HG03460 (cell line): Measurements from ENCODE around the gene ATPAF1.
"Not testable (repeated sequence)": the region's sequence is repeated elsewhere in the genome, so short reads cannot be mapped to it uniquely, and the experiment has no call there.

Experiments
- ATAC-seq: cut with Tn5 transposase; IDR thresholded peaks from one replicate; pipeline ENCODE4 v1.9.1; 2021; ENCODE audit not compliant: unreplicated experiment

ATPAF1 gene

GRCh38 chr1:46681333-46682034 is 13.3 kb upstream of the ATPAF1 start:
- ATAC-seq, result no peak

GRCh38 chr1:46679789-46680573 is 11.8 kb upstream of the ATPAF1 start:
- ATAC-seq, result no peak

GRCh38 chr1:46677339-46677738 is 9.2 kb upstream of the ATPAF1 start:
- no peak for ATAC-seq

- no peak for ATAC-seq
These were observed 8.4 kb upstream of the ATPAF1 start for GRCh38 chr1:46676531-46676930.

DNA sequence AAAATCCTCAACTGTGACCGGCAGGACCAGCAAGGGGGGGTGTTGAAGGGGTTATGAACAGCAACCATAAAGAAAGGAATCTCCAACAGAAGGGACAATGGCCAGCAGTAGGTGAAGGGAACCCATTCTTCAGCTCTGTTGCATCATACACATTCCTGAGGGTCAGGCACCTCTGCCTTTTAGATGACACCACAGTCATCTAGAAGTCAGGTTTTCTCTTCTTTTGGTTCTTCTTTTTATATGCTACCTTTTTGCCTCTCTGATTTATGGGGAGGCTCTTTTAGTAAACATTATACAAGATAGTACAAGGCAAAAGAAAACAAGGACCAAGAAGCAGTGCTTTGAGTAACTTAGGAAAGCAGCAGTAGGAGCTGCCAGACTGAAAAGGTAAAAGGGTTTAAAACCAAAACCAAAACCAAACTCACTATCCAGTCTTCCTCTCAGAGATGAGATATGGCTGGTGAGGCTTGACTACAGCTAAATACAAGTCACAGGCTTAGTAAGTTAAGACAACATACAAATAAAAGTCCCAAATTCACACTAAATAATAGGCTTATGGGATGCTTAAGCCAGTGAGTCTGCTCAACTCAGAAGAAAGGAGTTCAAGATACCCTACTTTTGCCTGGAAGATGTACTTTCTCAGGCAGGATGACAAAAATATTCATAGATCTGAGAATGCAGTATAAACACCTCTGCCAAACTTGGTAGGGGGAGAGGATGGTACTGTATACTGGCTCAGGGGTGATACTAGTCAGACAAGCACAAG is 7.6 kb upstream of the ATPAF1 start:
- peak; percentile 72 for ATAC-seq

GRCh38 chr1:46673749-46674182 is 5.6 kb upstream of the ATPAF1 start:
- no peak for ATAC-seq

GRCh38 chr1:46672696-46673095 is 4.5 kb upstream of the ATPAF1 start:
- ATAC-seq, result no peak

DNA sequence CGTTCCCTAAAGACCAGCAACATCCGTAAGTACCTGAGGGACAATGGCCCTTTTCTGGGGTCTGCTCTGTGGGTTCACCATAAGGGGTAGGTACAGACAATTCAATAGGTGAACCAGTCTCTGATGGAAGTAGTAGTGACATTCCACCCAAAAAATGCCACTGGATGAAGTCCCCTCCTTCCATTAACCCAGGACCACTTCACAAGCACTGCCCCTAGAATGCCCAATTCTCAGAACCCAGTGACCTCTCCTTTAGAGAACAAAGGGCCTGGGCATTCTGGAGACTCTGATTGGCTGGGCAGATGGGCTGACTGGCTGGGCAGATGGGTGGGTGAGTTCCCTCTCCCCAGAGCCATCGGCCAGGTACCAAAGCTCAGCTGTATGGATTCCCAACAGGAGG is 3.4 kb upstream of the ATPAF1 start, which contains the start of gene TEX38:
TSS of gene TEX38 (plus strand) at position 301 of the 400 bp plus-strand sequence. CDS start at position 382, 81 bp downstream.
- ATAC-seq, result no peak

GRCh38 chr1:46670134-46670533 is 2.0 kb upstream of the ATPAF1 start:
- no peak for ATAC-seq

DNA sequence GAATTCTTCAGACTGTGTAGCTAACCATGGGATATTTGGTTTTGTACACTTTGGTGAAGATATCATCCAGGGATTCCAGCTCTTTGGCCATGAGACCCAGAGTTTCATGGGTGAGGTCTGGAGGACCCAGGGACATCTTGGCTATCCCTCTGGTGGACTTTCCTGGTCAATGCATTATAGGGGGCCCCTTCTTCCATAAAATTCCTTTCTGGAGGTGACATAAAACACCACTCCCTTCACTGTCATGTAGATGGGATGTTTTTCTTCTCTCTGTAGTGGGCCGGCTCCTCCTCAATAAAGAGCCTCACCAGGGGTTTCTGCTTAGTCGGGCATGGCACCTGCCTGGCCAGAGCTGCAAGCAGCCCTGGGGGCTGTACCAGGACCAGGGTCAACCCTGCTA is 2.2 kb downstream of the ATPAF1 start:
- ATAC-seq, result no peak

DNA sequence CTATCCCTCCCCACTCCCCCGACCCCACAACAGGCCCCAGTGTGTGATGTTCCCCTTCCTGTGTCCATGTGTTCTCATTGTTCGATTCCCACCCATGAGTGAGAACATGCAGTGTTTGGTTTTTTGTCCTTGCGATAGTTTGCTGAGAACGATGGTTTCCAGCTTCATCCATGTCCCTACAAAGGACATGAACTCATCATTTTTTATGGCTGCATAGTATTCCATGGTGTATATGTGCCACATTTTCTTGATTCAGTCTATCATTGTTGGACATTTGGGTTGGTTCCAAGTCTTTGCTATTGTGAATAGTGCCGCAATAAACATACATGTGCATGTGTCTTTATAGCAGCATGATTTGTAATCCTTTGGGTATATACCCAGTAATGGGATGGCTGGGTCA is 5.2 kb downstream of the ATPAF1 start:
- not testable (repeated sequence) for ATAC-seq

DNA sequence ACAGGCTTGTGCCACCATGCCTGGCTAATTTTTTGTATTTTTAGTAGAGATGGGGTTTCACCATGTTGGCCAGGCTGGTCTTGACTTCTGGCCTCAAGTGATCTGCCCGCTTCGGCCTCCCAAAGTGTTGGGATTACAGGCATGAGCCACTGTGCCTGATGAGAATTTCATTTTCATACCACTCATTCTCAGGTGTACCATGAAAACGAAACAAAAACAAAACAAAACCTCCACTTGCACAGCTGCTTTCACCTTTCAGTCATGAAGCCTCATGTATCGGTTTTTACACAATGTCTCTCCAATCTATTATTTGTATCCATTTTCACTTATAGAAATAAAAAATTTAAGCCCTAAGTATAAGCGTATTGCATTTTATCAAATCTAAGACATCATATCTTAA is 8.0 kb downstream of the ATPAF1 start:
- peak; percentile 81 for ATAC-seq

DNA sequence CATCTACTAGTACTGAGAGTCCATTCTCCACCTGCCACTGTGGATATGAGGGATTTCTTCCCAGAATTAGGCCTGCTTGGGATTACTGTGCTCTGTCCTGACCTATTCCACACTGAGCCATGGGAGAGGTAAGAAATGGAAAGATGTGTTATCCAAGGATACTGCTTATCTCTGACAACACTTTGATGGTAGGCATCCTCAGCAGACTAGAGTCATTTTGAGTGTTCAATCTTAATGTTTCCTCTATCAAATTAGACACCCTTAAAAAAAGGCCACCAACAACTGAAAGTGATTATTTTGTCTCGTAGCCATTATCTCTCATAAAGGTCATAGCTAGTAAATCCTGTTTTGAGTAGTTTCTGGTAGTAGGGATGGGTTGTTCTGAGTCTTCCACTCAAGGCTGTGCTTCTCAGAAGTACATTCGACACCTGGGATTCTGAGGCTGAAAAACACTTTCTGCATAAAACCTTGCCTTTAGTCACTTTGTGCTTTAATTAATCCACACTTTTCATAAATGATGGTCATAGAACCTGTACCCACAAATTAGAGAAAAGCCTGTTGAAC is 8.8 kb downstream of the ATPAF1 start:
- ATAC-seq, result peak; percentile 20

- no peak for ATAC-seq
These were observed 10.4 kb downstream of the ATPAF1 start for GRCh38 chr1:46657775-46658174.

DNA sequence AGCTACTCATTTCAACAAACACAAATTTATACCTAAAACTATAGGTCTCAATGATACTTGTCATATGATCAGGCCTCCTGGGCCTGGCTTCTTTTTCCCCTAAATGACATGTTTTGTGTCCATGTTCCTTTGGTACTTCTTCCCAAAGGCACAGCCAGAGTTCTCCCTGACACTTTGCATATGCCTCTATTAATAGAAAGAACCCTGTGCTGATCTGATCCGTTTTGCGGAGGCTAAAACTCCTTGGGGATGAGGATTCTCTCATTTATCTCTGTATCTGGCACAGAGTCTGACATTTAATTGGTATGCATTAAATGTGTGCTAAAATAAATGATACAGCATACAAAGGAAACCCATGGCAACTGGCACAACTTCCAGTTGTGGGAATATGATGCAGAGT is 11.5 kb downstream of the ATPAF1 start:
- ATAC-seq, result no peak

DNA sequence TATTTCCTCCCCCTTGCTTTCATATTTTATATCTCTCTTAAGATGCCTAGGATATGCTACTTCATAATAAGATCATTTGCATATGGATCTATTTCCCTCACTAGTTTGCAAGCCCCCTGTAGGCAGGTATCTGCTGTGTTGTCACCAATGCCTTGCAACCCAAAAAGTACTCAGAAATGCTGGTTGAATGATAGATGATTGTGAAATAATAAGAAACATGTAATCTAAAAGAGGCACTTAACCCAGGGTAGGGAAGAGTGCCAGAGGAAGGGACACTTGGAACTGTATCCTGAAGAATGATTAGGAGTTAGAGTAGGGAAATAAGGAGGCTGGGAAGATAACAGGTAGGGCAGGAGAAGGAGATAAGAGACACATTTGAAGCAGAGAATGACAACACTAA is 12.3 kb downstream of the ATPAF1 start:
- no peak for ATAC-seq

- ATAC-seq, result not testable (repeated sequence)
These were observed 13.5 kb downstream of the ATPAF1 start for GRCh38 chr1:46654698-46655097.

GRCh38 chr1:46654012-46654411 is 14.2 kb downstream of the ATPAF1 start:
- no peak for ATAC-seq

DNA sequence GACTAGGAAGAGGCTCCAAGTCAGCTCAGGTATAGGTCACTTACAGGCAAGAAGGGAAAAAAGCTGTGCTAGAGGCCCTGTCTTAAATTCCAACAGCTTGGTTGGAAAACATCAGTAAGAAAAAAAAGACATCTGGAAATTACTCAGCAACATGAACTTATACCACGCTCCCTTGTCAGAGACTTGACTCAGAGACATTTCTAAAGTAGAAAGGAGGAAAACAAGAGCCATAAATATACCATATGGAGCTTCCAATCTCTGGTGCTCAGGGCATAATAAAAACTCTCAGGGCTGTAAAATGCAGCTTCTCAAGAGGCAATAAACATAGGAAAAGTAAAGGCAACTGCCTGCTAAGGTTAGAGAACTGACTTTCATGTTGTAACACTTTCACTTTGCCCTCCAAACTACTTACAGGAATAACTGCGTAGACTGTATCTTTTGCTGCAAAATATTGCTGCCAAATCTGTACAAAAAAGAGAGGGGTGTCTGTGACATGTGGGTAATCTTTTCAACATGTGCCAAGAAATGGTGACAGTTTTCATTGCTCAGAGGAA is 14.7 kb downstream of the ATPAF1 start:
- no peak for ATAC-seq

GRCh38 chr1:46652321-46653100 is 15.7 kb downstream of the ATPAF1 start:
- ATAC-seq, result no peak
